Sigmoid colon (tissue), 7 donors: ENCODE measurements around the gene EXOC7. TPM values are rescaled to one million over a fixed set of nuclear protein-coding genes. Genes with fewer than 3 reads are reported as not detected.

Source experiments
- DNase-seq: peaks from one replicate; pipeline ENCODE4 v3.0.0-alpha.2; 2019
- H3K27ac ChIP-seq, 4 donors: fragments of 200-600 bp; sonication (generic); one replicate each; pipeline ENCODE4 v1.5.1; 2016 to 2019; ENCODE audit warnings: mild to moderate bottlenecking in 1 of 4
- H3K27me3 ChIP-seq, 3 donors: fragments of 200-600 bp; sonication (generic); one replicate each; pipeline ENCODE4 v1.5.1; 2019; ENCODE audit warnings: mild to moderate bottlenecking in 1 of 3
- H3K36me3 ChIP-seq, 4 donors: fragments of 200-600 bp; sonication (generic); one replicate each; pipeline ENCODE4 v1.5.1; 2016 to 2019
- H3K4me1 ChIP-seq, 4 donors: fragments of 200-600 bp; sonication (generic); one replicate each; pipeline ENCODE4 v1.5.1; 2017 to 2019
- H3K4me3 ChIP-seq, 4 donors: fragments of 200-600 bp; sonication (generic); one replicate each; pipeline ENCODE4 v1.5.1; 2017 to 2019; ENCODE audit warnings: mild to moderate bottlenecking in 2 of 4, moderate library complexity in 1 of 4
- H3K9me3 ChIP-seq, 4 donors: fragments of 200-600 bp in 3 of 4; sonication (generic) in 3 of 4; one replicate each; pipeline versions ENCODE4 v1.5.1 to v1.6.1; 2013 to 2019
- EP300 ChIP-seq, 4 donors: sonication (generic); formaldehyde crosslinking; IDR thresholded peaks; one replicate each; pipeline ENCODE4 v1.6.1; 2017; ENCODE audit warnings: antibody characterized with exemption in 4 of 4
- POLR2A ChIP-seq, 2 donors: fragments of 450-650 bp; IDR thresholded peaks; one replicate each; pipeline ENCODE4 v1.6.1; 2016; ENCODE audit warnings: antibody characterized with exemption in 2 of 2, mild to moderate bottlenecking in 2 of 2, moderate library complexity in 2 of 2
- POLR2AphosphoS5 ChIP-seq, 4 donors: sonication (generic); formaldehyde crosslinking; IDR thresholded peaks; one replicate each; pipeline ENCODE4 v1.6.1; 2017; ENCODE audit warnings: antibody characterized with exemption in 4 of 4
- WGBS, 2 donors: extraction: QIAGEN DNeasy Blood & Tissue Kit; methylation state at CpG; one replicate each; pipeline ENCODE4 v1.1.7; 2013; 5-methylcytosine and 5-hydroxymethylcytosine counted together
- intact Hi-C: fragments of 100-400 bp; cut with DNase I; formaldehyde crosslinking; loops from one replicate; pipeline ENCODE4 v1.15.1; 2023
- polyA plus RNA-seq, 3 donors: library from polyadenylated mRNA; stranded (reverse); fragments of 200-250 nt; gene quantifications; one replicate each; pipeline ENCODE4 v1.2.3, GENCODE V29; 2013
- total RNA-seq, 4 donors: library from RNA; depleted of rRNA; stranded (reverse); fragments of >200 nt; gene quantifications; one replicate each; pipeline ENCODE4 v1.1.0, GENCODE V29; 2016
- TF ChIP-seq, protein P1 (sequence below), 4 experiments: fragments of 450-650 bp in 3 of 4; fragments of 200-600 bp in 1 of 4; IDR thresholded peaks; one replicate each; pipeline ENCODE4 v1.5.1; 2016 to 2019; ENCODE audit warnings: antibody characterized with exemption in 4 of 4, mild to moderate bottlenecking in 3 of 4, moderate library complexity in 2 of 4
- donor health status: healthy with polysubstance abuse.
- donor health status: Bipolar disorder and iron deficiency.
- donor health status: healthy.

EXOC7 gene
- total and polyA plus RNA-seq, 7 donors: 36.8 to 82.0 (median 71.3) TPM

GRCh38 chr17:76077584-76078110 lies 25.9 kb downstream of the EXOC7 start:
- Histone ChIP-seq H3K9me3 (no peaks in the 10 kb centered on the region), H3K27ac (no peak overlapping the region), H3K4me1 (peaks cover 0 to 56% (median 52%) of the 10 kb centered on the region in 4 donors), H3K27me3 (peaks cover 36 to 71% (median 59%) of the 10 kb centered on the region in 3 donors), H3K36me3 (peaks cover 0 to 5% (median under 1%) of the 10 kb centered on the region in 4 donors), H3K4me3 (no peak overlapping the region)
- WGBS, 2 donors: 23 to 27% methylated on average over 12 of the region's 12 CpGs
- DNase-seq: no peak
- TF ChIP-seq POLR2A (IDR thresholded peaks at IDR 0.05): no peak
- TF ChIP-seq POLR2AphosphoS5 (IDR thresholded peaks at IDR 0.05): no peak
- no peak for TF ChIP-seq EP300 (IDR thresholded peaks at IDR 0.05)
- TF ChIP-seq, protein P1, sequence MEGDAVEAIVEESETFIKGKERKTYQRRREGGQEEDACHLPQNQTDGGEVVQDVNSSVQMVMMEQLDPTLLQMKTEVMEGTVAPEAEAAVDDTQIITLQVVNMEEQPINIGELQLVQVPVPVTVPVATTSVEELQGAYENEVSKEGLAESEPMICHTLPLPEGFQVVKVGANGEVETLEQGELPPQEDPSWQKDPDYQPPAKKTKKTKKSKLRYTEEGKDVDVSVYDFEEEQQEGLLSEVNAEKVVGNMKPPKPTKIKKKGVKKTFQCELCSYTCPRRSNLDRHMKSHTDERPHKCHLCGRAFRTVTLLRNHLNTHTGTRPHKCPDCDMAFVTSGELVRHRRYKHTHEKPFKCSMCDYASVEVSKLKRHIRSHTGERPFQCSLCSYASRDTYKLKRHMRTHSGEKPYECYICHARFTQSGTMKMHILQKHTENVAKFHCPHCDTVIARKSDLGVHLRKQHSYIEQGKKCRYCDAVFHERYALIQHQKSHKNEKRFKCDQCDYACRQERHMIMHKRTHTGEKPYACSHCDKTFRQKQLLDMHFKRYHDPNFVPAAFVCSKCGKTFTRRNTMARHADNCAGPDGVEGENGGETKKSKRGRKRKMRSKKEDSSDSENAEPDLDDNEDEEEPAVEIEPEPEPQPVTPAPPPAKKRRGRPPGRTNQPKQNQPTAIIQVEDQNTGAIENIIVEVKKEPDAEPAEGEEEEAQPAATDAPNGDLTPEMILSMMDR (IDR thresholded peaks at IDR 0.05): no peak
- intact Hi-C loops: loop anchor here (10.0 kb wide), 1 partner anchor 173 kb away; the partner anchor contains the start of gene MRPL38

DNA sequence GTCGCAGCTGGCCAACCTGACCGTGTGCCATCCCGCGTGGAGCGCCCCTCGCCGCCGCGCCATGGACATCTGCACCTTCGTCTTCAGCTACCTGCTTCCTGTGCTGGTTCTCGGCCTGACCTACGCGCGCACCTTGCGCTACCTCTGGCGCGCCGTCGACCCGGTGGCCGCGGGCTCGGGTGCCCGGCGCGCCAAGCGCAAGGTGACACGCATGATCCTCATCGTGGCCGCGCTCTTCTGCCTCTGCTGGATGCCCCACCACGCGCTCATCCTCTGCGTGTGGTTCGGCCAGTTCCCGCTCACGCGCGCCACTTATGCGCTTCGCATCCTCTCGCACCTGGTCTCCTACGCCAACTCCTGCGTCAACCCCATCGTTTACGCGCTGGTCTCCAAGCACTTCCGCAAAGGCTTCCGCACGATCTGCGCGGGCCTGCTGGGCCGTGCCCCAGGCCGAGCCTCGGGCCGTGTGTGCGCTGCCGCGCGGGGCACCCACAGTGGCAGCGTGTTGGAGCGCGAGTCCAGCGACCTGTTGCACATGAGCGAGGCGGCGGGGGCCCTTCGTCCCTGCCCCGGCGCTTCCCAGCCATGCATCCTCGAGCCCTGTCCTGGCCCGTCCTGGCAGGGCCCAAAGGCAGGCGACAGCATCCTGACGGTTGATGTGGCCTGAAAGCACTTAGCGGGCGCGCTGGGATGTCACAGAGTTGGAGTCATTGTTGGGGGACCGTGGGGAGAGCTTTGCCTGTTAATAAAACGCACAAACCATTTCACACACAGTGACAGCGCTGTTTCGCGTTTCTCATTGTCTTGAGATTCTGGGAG lies 26.6 kb downstream of the EXOC7 start:
- Histone ChIP-seq H3K4me3 (peak overlapping the region in 2 of 4 donors; percentile 39 to 41), H3K4me1 (peaks cover 2 to 57% (median 52%) of the 10 kb centered on the region in 4 donors), H3K27me3 (peaks cover 36 to 71% (median 59%) of the 10 kb centered on the region in 3 donors), H3K36me3 (no peaks in the 10 kb centered on the region), H3K9me3 (no peaks in the 10 kb centered on the region), H3K27ac (no peak overlapping the region)
- TF ChIP-seq POLR2A (IDR thresholded peaks at IDR 0.05) (no peak), EP300 (IDR thresholded peaks at IDR 0.05) (no peak)
- DNase-seq: no peak
- 6 to 7% methylated on average over 82 of the region's 82 CpGs for WGBS, 2 donors
- intact Hi-C loops: loop anchor here (10.0 kb wide), 1 partner anchor 172 kb away; the partner anchor contains the start of gene MRPL38

GRCh38 chr17:76076146-76076764 lies 27.3 kb downstream of the EXOC7 start:
- peak overlapping the region in 3 of 4 donors; percentile 12 to 41 (median 39) for H3K4me3 ChIP-seq
- TF ChIP-seq POLR2AphosphoS5 (IDR thresholded peaks at IDR 0.05): no peak
- no peak for TF ChIP-seq EP300 (IDR thresholded peaks at IDR 0.05)

DNA sequence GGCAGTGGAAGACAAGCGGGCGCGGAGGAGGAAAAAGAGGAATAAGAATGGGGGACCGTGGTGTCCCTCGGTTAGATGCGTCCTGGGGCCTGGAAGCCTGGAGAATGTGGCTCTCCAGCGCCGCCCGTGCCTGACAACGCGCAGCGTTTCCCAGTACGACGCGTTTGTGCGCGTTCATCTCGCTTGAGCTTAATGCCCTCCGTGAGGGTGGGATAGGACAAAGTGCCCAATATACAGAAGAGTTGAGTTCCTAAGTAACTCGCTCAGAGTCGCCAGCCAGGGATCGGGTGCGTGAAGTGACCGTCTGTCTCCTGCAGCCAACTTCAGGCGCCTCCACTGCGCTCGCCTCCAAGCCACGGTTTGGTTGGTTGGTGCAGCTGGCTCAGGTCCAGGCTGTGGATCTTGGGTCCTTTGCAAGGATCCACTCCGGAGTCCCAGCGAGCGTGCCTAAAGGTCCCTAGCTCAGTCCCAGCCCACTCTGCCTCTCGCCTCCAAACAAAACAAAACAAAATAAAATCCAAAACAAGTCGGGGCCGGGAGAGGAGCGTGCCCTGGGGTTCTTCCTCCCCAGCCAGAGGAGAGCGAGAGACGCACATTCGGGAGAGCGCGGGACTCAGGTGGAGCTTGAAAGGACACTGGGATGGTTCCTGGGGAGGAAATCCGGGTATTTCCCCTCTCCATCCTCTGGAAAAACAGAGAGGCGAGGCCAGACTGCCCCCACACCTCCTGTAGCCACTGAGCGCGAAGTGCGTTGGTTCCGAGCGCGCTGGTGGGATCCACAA lies 28.0 kb downstream of the EXOC7 start:
- Histone ChIP-seq H3K4me3 (peak overlapping the region in 3 of 4 donors; percentile 12 to 41 (median 39)), H3K4me1 (peaks cover 3 to 68% (median 63%) of the 10 kb centered on the region in 4 donors), H3K27ac (no peak overlapping the region), H3K36me3 (peaks cover 0 to under 1% (median 0%) of the 10 kb centered on the region in 4 donors), H3K9me3 (no peaks in the 10 kb centered on the region), H3K27me3 (peaks cover 36 to 71% (median 59%) of the 10 kb centered on the region in 3 donors)
- DNase-seq: no peak
- intact Hi-C loops: loop anchor here (10.0 kb wide), 1 partner anchor 171 kb away; the partner anchor contains the start of gene MRPL38
- WGBS, 2 donors: 6 to 8% methylated on average over 48 of the region's 48 CpGs
- no peak for TF ChIP-seq EP300 (IDR thresholded peaks at IDR 0.05)
- TF ChIP-seq POLR2A (IDR thresholded peaks at IDR 0.05): no peak
- TF ChIP-seq, protein P1 (IDR thresholded peaks at IDR 0.05): peak in 1 of 4 experiments; percentile 23

More at GRCh38 chr17:76076146-76076764, 27.3 kb downstream of the EXOC7 start:
- Histone ChIP-seq H3K27me3 (peaks cover 36 to 71% (median 59%) of the 10 kb centered on the region in 3 donors), H3K27ac (no peak overlapping the region), H3K4me1 (peaks cover 3 to 63% (median 57%) of the 10 kb centered on the region in 4 donors), H3K36me3 (no peaks in the 10 kb centered on the region), H3K9me3 (no peaks in the 10 kb centered on the region)
- 4 to 6% methylated on average over 41 of the region's 41 CpGs for WGBS, 2 donors
- intact Hi-C loops: loop anchor here (10.0 kb wide), 1 partner anchor 171 kb away; the partner anchor contains the start of gene MRPL38
- no peak for DNase-seq
